ENCODE measurements around the gene ARHGEF7.

GRCh38 chr13:111092685-111093084 is 22.4 kb upstream of the ARHGEF7 start:
- no peak for TF ChIP-seq CTCF (IDR thresholded peaks at IDR 0.05; ENCODE audit: poor library complexity)
- TF ChIP-seq EZH2 (IDR thresholded peaks at IDR 0.05; ENCODE audit: borderline replicate concordance) = no peak
- no peak for TF ChIP-seq EZH2phosphoT487 (IDR thresholded peaks at IDR 0.05; ENCODE audit: low read depth, severe bottlenecking, unreplicated experiment)
